Measurements from ENCODE around the gene BCLAF1.

DNA sequence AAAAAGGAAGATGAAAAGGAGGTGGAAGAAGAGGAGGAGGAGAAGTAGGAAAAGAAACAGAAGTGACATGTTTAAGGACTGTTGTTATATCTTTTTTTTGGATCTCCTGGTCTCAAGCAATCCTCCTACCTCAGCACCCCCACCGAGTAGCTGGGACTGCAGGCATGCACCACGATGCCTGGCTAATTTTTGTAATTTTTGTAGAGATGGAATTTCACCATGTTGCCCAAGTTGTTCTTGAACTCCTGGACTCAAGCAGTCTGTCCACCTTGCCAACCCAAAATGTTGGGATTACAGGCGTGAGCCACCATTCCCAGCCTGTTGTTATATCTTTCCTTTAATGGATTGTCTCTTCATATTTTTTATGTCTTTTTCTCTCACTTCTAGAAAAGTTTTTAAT, 19.5 kb upstream of the BCLAF1 start:
- TF ChIP-seq NFIC (IDR thresholded peaks at IDR 0.05) (no peak), EGR1 (IDR thresholded peaks at IDR 0.05) (no peak), EP300 (IDR thresholded peaks at IDR 0.05; ENCODE audit: borderline replicate concordance) (no peak), YY1 (IDR thresholded peaks at IDR 0.05; ENCODE audit: low read depth) (no peak), FOXM1 (IDR thresholded peaks at IDR 0.05; ENCODE audit: borderline replicate concordance, low read depth) (no peak), CEBPB (IDR thresholded peaks at IDR 0.05) (no peak), RAD21 (IDR thresholded peaks at IDR 0.05; ENCODE audit: low read depth) (no peak)
- TF ChIP-seq, protein P1, sequence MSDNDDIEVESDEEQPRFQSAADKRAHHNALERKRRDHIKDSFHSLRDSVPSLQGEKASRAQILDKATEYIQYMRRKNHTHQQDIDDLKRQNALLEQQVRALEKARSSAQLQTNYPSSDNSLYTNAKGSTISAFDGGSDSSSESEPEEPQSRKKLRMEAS (IDR thresholded peaks at IDR 0.05), result no peak
